Measurements from ENCODE around the gene IFT43. TPM values are rescaled to one million over a fixed set of nuclear protein-coding genes. Genes with fewer than 3 reads are reported as not detected.

Gene IFT43
- total RNA-seq, 1 experiment from 2014 or later: 98.8 TPM

DNA sequence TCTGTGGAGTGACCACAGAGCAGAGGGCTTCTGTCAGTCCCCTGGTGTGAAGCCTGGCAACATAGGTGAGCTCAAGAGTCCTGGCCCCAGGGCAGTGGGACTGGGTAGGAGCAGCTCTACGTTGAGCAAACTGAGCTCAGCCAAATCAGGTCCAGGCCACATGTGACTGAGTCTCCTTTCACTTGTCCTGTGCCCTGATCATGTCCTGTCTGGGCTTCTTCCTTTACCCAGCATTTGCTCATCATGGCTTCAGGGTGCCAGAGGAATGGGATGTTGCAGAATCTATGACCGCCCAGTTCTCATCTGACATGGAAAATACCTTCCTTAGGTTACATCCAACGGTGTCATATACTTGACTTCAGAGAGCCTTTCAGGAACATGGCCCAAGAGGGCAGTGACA, 99.8 kb downstream of the IFT43 start:
- no peak for DNase-seq
- Histone ChIP-seq H3K4me1 (replicated peaks; ENCODE audit: insufficient read depth) (no peaks in the 10 kb centered on the region), H3K9me2 (ENCODE audit: insufficient read depth) (no peaks in the 10 kb centered on the region), H3K36me3 (ENCODE audit: low read depth) (no peaks in the 10 kb centered on the region), H3K27me3 (ENCODE audit: insufficient read depth, low read depth) (peaks cover 26% of the 10 kb centered on the region), H2AFZ (no peak overlapping the region), H4K20me1 (ENCODE audit: insufficient read depth) (no peaks in the 10 kb centered on the region), H3K4me3 (no peak overlapping the region), H3K4me2 (no peak overlapping the region), H3F3A (ENCODE audit: insufficient read depth, low read depth) (no peaks in the 10 kb centered on the region), H3K9me3 (ENCODE audit: insufficient read depth, low read depth) (no peaks in the 10 kb centered on the region), H3K27ac (no peak overlapping the region), H3K79me2 (ENCODE audit: low read depth) (no peaks in the 10 kb centered on the region)
- no TSS peak for BruUV-seq (replicated peaks)
- intact Hi-C loops (cut with micrococcal nuclease; ENCODE audit: unreplicated experiment): no loop called here
- ChIA-PET CTCF (no interaction called here), POLR2A (ENCODE audit: unreplicated experiment) (no interaction called here)
- TF ChIP-seq, protein P1, sequence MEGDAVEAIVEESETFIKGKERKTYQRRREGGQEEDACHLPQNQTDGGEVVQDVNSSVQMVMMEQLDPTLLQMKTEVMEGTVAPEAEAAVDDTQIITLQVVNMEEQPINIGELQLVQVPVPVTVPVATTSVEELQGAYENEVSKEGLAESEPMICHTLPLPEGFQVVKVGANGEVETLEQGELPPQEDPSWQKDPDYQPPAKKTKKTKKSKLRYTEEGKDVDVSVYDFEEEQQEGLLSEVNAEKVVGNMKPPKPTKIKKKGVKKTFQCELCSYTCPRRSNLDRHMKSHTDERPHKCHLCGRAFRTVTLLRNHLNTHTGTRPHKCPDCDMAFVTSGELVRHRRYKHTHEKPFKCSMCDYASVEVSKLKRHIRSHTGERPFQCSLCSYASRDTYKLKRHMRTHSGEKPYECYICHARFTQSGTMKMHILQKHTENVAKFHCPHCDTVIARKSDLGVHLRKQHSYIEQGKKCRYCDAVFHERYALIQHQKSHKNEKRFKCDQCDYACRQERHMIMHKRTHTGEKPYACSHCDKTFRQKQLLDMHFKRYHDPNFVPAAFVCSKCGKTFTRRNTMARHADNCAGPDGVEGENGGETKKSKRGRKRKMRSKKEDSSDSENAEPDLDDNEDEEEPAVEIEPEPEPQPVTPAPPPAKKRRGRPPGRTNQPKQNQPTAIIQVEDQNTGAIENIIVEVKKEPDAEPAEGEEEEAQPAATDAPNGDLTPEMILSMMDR (conservative IDR thresholded peaks at IDR 0.05): no peak
- TF ChIP-seq EZH2 (IDR thresholded peaks at IDR 0.05; ENCODE audit: low read depth): no peak

DNA sequence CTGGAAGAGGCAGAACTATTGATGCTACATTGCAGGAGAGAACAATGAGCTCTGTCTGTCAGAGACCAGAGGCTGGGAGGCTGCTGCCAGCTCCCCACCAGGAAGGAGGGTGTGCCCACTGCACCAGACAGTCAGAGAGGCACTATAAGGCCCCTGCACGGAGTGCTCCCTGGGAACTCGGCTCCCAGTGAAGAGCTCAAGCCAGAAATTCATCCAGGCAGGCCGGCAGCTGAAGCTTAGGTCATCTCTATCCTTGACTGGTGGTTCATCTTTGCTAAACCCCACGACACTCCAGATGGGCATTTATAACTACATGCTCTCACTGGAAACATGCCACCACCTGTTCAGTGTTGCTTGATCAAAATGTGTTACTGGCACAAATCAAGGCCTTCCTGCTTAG, 101.1 kb downstream of the IFT43 start:
- H3K27me3 ChIP-seq (ENCODE audit: insufficient read depth, low read depth): peaks cover 34% of the 10 kb centered on the region
- ChIA-PET CTCF (no interaction called here), POLR2A (ENCODE audit: unreplicated experiment) (no interaction called here)
- no peak overlapping the region for H3K4me2 ChIP-seq
- no peak for TF ChIP-seq EZH2 (IDR thresholded peaks at IDR 0.05; ENCODE audit: low read depth)
- BruUV-seq (replicated peaks): no TSS peak
- no peaks in the 10 kb centered on the region for H3K79me2 ChIP-seq (ENCODE audit: low read depth)
- H3K27ac ChIP-seq: no peak overlapping the region
- DNase-seq: no peak
- no peaks in the 10 kb centered on the region for H3K36me3 ChIP-seq (ENCODE audit: low read depth)
- no peak overlapping the region for H3K4me3 ChIP-seq
- no peaks in the 10 kb centered on the region for H3F3A ChIP-seq (ENCODE audit: insufficient read depth, low read depth)
- H2AFZ ChIP-seq: no peak overlapping the region
- H3K9me3 ChIP-seq (ENCODE audit: insufficient read depth, low read depth): no peaks in the 10 kb centered on the region
- no peaks in the 10 kb centered on the region for H3K9me2 ChIP-seq (ENCODE audit: insufficient read depth)
- intact Hi-C loops (cut with micrococcal nuclease; ENCODE audit: unreplicated experiment): no loop called here
- H4K20me1 ChIP-seq (ENCODE audit: insufficient read depth): no peaks in the 10 kb centered on the region
- H3K4me1 ChIP-seq (replicated peaks; ENCODE audit: insufficient read depth): no peaks in the 10 kb centered on the region

DNA sequence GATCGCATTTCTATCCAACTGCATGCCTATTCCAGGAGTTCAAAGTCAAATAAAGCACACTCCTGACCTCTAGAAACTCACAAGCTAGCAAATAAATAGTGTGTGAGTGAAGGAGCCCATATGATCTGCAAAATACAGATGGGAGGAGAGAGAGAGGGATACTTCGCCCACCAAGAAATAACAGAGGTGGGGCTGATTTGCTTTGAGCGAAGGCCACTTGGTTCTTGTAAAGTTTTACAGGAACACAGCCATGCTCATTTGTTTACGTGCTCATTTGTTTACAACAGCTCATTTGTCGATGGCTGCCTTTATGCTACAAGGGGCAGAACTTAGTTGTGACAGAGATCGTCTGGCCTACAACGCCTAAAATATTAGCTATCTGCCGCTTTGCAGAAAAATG, 102.8 kb downstream of the IFT43 start:
- Histone ChIP-seq H3K4me2 (no peak overlapping the region), H3K9me3 (ENCODE audit: insufficient read depth, low read depth) (no peaks in the 10 kb centered on the region), H3F3A (ENCODE audit: insufficient read depth, low read depth) (no peaks in the 10 kb centered on the region), H3K79me2 (ENCODE audit: low read depth) (no peaks in the 10 kb centered on the region), H3K9me2 (ENCODE audit: insufficient read depth) (no peaks in the 10 kb centered on the region), H3K27ac (no peak overlapping the region), H3K4me1 (replicated peaks; ENCODE audit: insufficient read depth) (no peaks in the 10 kb centered on the region), H4K20me1 (ENCODE audit: insufficient read depth) (no peaks in the 10 kb centered on the region), H2AFZ (no peak overlapping the region), H3K36me3 (ENCODE audit: low read depth) (no peaks in the 10 kb centered on the region), H3K27me3 (ENCODE audit: insufficient read depth, low read depth) (peaks cover 50% of the 10 kb centered on the region), H3K4me3 (no peak overlapping the region)
- no TSS peak for BruUV-seq (replicated peaks)
- intact Hi-C loops (cut with micrococcal nuclease; ENCODE audit: unreplicated experiment): no loop called here
- CTCF ChIA-PET: no interaction called here
- POLR2A ChIA-PET (ENCODE audit: unreplicated experiment): no interaction called here
- TF ChIP-seq EZH2 (IDR thresholded peaks at IDR 0.05; ENCODE audit: low read depth): no peak
- TF ChIP-seq, protein P1 (conservative IDR thresholded peaks at IDR 0.05): no peak
- DNase-seq: no peak

DNA sequence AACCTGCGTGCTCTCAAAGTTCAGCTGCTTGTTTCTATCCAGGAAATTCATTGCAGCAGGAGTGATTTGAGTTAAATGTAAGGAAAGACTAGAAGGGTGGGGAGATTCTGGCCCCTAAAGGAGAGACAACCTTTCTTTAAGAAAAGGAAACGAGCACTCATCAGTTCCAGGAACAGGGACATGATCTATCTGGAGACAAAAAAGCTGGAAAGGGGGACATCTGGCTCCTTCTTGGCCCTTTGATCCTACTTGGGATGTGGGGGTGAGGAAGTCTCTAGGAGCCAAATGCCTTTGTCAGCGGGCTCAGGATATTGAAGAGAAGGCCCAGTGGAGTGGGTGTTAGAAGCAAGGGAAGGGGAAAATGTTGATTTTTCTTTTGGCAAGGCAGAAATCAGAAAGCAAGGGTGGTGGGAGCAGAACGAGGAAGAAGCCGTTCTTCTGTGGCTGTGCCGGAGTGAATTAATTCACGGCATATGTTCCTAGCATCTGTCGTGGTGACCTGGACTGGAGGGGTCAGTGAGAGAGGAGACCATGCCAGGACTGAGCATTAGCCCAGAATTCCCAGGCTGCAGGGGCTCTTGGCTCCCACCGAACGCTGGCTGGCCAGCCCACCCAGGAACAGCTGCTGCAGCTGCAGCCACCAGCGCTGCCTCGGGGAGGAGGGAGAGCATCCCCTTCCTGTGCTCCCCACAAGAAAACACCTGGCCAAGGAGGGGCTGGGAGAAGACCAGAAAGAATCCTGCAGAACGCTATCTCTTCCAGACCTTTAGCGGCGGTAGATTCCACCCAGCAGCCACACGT, 103.4 kb downstream of the IFT43 start:
- no peak overlapping the region for H3K27ac ChIP-seq
- no peaks in the 10 kb centered on the region for H3K79me2 ChIP-seq (ENCODE audit: low read depth)
- no peak overlapping the region for H3K4me2 ChIP-seq
- no peaks in the 10 kb centered on the region for H4K20me1 ChIP-seq (ENCODE audit: insufficient read depth)
- ChIA-PET CTCF (no interaction called here), POLR2A (ENCODE audit: unreplicated experiment) (no interaction called here)
- DNase-seq: no peak
- H3F3A ChIP-seq (ENCODE audit: insufficient read depth, low read depth): no peaks in the 10 kb centered on the region
- H3K9me3 ChIP-seq (ENCODE audit: insufficient read depth, low read depth): no peaks in the 10 kb centered on the region
- no TSS peak for BruUV-seq (replicated peaks)
- H3K36me3 ChIP-seq (ENCODE audit: low read depth): no peaks in the 10 kb centered on the region
- no peak overlapping the region for H3K4me3 ChIP-seq
- no peaks in the 10 kb centered on the region for H3K4me1 ChIP-seq (replicated peaks; ENCODE audit: insufficient read depth)
- peaks cover 52% of the 10 kb centered on the region for H3K27me3 ChIP-seq (ENCODE audit: insufficient read depth, low read depth)
- no peak overlapping the region for H2AFZ ChIP-seq
- H3K9me2 ChIP-seq (ENCODE audit: insufficient read depth): no peaks in the 10 kb centered on the region
- TF ChIP-seq, protein P1 (conservative IDR thresholded peaks at IDR 0.05): no peak
- TF ChIP-seq EZH2 (IDR thresholded peaks at IDR 0.05; ENCODE audit: low read depth): no peak
- intact Hi-C loops (cut with micrococcal nuclease; ENCODE audit: unreplicated experiment): no loop called here

All from PC-9 (cell line).